ENCODE data around the gene TP53INP2.

DNA sequence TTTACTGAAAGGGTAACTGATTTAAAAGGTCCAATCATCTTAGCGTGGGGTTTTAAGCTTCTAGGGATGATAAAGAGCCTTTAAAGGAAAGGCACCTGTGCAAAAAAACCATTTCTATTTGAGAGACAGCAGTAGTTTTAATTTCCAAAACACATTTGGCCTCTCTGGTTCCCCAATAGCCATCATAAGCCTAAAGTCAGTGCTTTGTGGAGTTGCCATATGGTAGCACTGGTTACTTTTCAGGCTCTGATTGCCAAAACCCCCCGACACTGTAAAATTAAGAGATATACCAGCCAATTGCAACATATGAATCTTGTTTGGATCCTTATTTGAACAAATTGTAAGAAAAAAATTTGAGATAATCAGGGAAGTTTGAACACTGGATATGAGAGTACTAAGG lies 44.6 kb downstream of the TP53INP2 start:
- TF ChIP-seq, protein P1, sequence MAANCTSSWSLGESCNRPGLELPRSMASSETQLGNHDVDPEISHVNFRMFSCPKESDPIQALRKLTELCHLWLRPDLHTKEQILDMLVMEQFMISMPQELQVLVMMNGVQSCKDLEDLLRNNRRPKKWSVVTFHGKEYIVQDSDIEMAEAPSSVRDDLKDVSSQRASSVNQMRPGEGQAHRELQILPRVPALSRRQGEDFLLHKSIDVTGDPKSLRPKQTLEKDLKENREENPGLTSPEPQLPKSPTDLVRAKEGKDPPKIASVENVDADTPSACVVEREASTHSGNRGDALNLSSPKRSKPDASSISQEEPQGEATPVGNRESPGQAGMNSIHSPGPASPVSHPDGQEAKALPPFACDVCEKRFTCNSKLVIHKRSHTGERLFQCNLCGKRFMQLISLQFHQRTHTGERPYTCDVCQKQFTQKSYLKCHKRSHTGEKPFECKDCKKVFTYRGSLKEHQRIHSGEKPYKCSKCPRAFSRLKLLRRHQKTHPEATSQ (CRISPR knock-in tag; IDR thresholded peaks at IDR 0.05; ENCODE audit: borderline replicate concordance): no peak
- no peak for TF ChIP-seq JUN (CRISPR knock-in tag; IDR thresholded peaks at IDR 0.05)
- TF ChIP-seq CCAR2 (optimal IDR thresholded peaks at IDR 0.05; ENCODE audit: low read depth, low read length): no peak
- TF ChIP-seq ZKSCAN1 (IDR thresholded peaks at IDR 0.05; ENCODE audit: low read length): no peak
- no peak for TF ChIP-seq TBL1XR1 (IDR thresholded peaks at IDR 0.05; ENCODE audit: borderline replicate concordance, low read length, partially characterized antibody)
- no peak for TF ChIP-seq ZNF451 (CRISPR knock-in tag; IDR thresholded peaks at IDR 0.05)
